ENCODE measurements around the gene KRT74.

Gene KRT74

DNA sequence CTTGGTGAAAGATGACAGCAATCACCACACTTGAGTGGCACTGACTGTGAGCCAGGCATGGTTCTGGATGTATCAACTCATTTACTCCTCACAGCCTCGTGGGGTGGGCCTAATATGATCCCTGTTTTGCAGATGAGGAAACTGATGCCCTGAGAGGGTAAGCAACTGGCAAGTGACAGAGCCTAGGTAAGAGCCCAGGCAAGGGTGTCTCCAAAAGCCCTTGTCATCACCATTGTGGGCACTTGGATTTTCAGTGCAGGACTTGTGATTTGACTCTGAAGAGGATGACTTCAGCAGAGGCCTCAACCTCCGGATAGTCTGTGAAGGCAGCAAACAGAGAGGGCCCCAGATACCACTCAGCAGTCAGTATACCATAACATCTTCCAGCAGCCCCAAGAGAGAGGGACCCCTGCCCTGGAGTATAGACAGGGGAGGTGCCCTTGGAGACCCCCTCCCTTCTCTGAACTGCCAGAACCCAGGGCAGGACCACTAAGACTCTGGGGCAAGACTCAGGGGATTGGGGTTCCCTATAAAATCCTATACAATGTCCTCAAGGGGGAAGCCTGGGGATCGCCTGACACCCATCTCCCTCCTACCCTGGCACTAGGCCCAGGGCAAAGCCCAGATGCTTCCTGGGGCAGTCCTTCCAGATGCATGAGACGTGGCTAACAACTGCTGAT lies 46.4 kb downstream of the KRT74 start:
- no peak for DNase-seq (ENCODE audit: low read depth)
- no peak overlapping the region for H3K4me3 ChIP-seq (ENCODE audit: low read depth, low read length)
- TF ChIP-seq, protein P1, sequence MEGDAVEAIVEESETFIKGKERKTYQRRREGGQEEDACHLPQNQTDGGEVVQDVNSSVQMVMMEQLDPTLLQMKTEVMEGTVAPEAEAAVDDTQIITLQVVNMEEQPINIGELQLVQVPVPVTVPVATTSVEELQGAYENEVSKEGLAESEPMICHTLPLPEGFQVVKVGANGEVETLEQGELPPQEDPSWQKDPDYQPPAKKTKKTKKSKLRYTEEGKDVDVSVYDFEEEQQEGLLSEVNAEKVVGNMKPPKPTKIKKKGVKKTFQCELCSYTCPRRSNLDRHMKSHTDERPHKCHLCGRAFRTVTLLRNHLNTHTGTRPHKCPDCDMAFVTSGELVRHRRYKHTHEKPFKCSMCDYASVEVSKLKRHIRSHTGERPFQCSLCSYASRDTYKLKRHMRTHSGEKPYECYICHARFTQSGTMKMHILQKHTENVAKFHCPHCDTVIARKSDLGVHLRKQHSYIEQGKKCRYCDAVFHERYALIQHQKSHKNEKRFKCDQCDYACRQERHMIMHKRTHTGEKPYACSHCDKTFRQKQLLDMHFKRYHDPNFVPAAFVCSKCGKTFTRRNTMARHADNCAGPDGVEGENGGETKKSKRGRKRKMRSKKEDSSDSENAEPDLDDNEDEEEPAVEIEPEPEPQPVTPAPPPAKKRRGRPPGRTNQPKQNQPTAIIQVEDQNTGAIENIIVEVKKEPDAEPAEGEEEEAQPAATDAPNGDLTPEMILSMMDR (IDR thresholded peaks at IDR 0.05; ENCODE audit: insufficient read depth, low read depth, low read length, missing control alignments) = no peak

DNA sequence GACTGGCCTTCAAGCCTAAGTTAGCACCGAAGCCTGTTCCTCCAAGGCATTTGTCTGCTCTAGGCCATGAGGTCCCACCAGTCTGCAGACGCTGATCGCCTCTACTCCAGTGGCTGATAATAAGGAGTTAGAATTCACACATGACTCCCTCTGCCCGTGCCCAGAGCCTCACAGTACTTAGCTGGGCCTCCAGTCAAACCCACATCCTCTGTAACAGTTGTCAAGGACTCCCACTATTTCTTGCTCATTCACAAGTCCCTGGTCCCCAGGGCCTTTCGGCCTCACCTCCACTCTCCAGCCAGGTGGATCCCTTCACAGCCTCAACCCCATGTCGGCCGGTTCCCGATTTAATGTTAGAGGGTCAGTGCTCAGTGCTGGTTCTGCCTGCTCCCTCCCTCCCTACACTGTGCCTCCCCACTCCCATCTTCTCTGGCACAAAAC lies 47.1 kb downstream of the KRT74 start:
- H3K4me3 ChIP-seq (ENCODE audit: low read depth, low read length) = no peak overlapping the region
- DNase-seq (ENCODE audit: low read depth) = no peak
- TF ChIP-seq, protein P1 (IDR thresholded peaks at IDR 0.05; ENCODE audit: insufficient read depth, low read depth, low read length, missing control alignments) = no peak

DNA sequence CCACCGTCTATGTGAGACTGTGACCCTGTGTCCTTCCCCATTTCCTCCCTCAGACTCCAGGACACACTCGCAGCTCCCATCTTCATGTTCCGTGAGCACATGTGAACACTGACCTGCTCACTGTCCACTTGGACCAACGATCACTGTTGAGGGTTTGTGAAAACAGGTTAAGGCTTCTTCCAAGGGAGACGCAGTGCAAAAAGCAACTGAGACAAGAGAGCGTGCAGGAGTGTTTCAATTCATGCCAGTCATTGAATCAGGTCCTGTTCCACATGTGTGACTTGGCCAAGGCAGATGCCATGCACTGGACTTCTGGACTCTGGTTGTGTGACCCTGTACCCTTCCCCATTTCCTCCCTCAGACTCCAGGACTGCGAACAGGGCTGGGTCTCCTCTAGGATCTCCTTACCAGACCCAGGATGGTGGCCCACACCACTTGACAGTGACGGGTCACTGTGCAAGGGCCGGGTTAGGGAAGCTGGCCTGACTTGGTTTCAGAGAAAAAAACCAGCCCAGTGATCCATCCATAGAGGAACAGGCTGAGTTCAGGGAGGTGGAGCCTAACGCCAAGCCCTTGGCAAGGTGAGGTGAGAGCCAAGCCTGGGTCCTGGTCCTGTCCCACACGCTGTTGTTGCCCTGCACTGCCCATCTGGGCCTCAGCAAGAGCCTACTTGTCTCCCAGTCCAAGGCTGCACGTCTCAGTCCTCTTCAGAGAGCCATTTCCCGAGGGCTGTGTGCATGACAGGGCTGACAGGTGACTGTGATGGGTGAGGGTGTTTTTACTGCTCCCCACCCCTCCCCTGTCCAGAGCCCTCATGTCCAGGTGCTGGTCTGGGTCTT lies 47.8 kb downstream of the KRT74 start:
- no peak overlapping the region for H3K4me3 ChIP-seq (ENCODE audit: low read depth, low read length)
- DNase-seq (ENCODE audit: low read depth) = no peak
- TF ChIP-seq, protein P1 (IDR thresholded peaks at IDR 0.05; ENCODE audit: insufficient read depth, low read depth, low read length, missing control alignments) = no peak

DNA sequence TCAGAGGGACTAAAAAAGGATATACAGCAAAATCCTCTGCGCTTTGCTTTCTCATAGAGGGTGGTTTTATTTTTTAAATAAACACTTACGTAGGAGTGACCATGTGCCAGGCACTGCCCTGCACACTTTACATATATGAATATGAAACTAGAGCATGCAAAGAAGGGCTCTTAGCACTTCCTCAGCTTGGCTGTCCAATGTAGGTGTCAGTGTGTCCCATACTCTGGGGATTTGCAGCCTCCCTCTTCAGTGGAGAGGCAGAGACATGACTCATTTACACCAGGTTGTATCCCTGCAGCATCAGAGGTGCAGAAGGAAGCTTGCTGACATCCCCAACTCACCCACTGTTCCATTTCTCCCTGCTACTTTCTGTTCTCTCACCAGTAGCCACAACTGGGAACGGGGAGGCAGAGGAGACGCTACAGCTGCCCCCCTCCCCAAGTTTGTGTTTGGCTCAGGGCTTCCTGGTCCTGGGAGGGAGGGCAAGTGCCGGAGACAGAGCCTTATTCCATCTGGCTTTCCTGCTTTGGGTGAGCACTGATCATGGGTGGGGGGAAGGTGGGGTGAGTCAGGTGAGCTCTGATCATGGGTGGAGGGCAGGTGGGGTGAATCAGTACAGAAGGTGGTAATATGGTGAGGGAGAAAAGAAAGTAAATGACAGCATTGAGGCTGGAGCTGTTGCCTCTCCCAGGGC lies 48.6 kb downstream of the KRT74 start:
- H3K4me3 ChIP-seq (ENCODE audit: low read depth, low read length) = no peak overlapping the region
- DNase-seq (ENCODE audit: low read depth) = peak; percentile 59
- TF ChIP-seq, protein P1 (IDR thresholded peaks at IDR 0.05; ENCODE audit: insufficient read depth, low read depth, low read length, missing control alignments) = no peak

DNA sequence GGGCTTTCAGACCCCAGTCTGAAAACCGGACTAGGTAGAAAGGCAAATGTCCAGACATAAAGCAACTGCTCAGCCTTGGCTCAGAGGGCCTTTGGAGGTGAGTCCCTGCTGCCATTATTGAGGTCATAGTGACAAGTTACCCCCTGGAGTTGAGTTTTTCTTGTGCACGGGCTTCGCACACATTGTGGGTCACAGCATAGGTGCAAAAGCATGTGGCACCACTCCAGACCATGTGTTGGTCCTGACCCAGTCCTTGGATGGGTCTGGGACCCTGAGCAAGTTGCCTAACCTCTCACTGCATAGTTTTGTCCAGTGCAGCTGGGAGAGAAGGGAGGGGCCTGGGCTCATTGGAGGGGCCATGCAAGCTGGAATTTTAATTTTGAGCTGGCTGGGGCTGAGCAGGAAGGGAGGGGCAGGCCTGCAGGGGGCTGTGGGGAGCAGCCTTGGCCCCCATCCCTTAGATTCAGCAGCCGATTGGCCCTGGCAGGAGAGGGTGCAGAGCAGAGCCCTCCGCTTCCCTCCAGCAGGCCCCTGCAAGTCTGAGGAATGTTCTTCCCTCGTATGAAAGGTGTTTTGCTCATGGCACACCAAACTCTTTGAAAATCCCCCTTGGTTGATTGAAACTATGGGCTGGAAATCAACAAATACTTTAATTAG lies 49.3 kb downstream of the KRT74 start:
- DNase-seq (ENCODE audit: low read depth) = no peak
- TF ChIP-seq, protein P1 (IDR thresholded peaks at IDR 0.05; ENCODE audit: insufficient read depth, low read depth, low read length, missing control alignments) = no peak
- no peak overlapping the region for H3K4me3 ChIP-seq (ENCODE audit: low read depth, low read length)

DNA sequence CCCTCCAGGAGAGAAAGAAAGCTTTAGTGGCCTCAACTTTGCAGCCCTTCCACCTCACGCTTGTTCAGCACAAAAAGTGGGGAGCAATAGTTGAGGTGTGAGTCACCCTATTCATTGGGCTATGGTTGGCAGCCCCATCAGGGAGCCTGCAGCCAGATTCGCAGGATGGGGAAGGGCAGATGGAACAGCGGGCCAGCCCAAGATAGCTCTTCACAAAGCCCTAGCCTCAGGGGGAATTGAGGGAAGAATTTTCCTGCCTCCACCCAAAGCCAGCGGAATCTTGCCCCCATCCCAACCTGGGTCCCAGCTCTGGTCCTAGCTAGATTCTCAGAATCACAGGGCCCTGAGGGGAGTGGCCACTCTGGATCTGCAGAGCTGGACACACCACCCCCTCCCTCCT lies 49.8 kb downstream of the KRT74 start:
- TF ChIP-seq, protein P1 (IDR thresholded peaks at IDR 0.05; ENCODE audit: insufficient read depth, low read depth, low read length, missing control alignments) = no peak
- no peak for DNase-seq (ENCODE audit: low read depth)
- no peak overlapping the region for H3K4me3 ChIP-seq (ENCODE audit: low read depth, low read length)
